GM06990 (cell line): ENCODE measurements around the gene SOHLH1.

Source experiments
- DNase-seq: peaks from one replicate; pipeline ENCODE4 v3.0.0-alpha.2; 2011; ENCODE audit not compliant: insufficient read length; ENCODE audit errors: extremely low read depth
- H3K27me3 ChIP-seq: replicated peaks from 2 replicates; pipeline ENCODE4 v1.6.0; 2011; ENCODE audit warnings: low read length; ENCODE audit not compliant: control insufficient read depth, insufficient read depth
- H3K36me3 ChIP-seq: 2 replicates; pipeline ENCODE4 v1.5.1; 2011; ENCODE audit warnings: low read length; ENCODE audit not compliant: control insufficient read depth, insufficient read depth
- H3K4me3 ChIP-seq: replicated peaks from 2 replicates; pipeline ENCODE4 v1.5.1; 2011; ENCODE audit warnings: low read depth, mild to moderate bottlenecking, control low read depth, low read length
- CTCF ChIP-seq: IDR thresholded peaks from 2 replicates; pipeline ENCODE4 v1.5.1; 2011; ENCODE audit warnings: low read length, control low read depth, mild to moderate bottlenecking, inconsistent platforms; ENCODE audit not compliant: insufficient read depth, poor library complexity, severe bottlenecking

The SOHLH1 gene

DNA sequence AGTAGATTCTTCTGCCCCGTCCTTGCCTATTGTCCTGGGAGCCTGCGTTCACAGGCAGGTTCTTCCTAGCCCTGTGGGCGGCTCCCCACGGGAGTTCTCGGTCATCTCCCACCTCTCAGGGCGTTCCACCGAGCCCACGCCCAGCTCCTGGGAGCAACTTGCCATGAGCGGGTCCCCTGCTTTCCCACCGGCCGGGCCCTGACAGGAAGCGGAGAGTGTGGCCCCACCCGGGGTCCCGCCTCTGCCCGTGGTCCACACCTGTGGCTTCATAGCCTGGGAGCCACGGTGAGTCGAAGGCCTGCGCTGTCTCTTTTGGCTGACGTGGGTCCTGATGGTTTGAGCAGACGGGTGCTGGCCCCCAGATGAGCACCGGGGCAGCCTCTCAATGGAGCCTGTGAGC lies 45.9 kb upstream of the SOHLH1 start:
- DNase-seq = no peak
- TF ChIP-seq CTCF = no peak
- Histone ChIP-seq H3K27me3 (no peaks in the 10 kb centered on the region; the same call in 1 of the 2 replicates), H3K4me3 (no peak overlapping the region), H3K36me3 (no peaks in the 10 kb centered on the region)

- no peaks in the 10 kb centered on the region for H3K36me3 ChIP-seq
- H3K4me3 ChIP-seq = no peak overlapping the region
- TF ChIP-seq CTCF = no peak
- DNase-seq = no peak
- H3K27me3 ChIP-seq = no peaks in the 10 kb centered on the region; the same call in 1 of the 2 replicates
Measured at GRCh38 chr9:135744333-135745070, 45.2 kb upstream of the SOHLH1 start.

- DNase-seq = no peak
- no peak overlapping the region for H3K4me3 ChIP-seq
- no peaks in the 10 kb centered on the region for H3K36me3 ChIP-seq
- TF ChIP-seq CTCF = no peak
- no peaks in the 10 kb centered on the region; the same call in 1 of the 2 replicates for H3K27me3 ChIP-seq
Measured at GRCh38 chr9:135743546-135744332, 44.5 kb upstream of the SOHLH1 start.

- no peaks in the 10 kb centered on the region; the same call in 1 of the 2 replicates for H3K27me3 ChIP-seq
- no peak for TF ChIP-seq CTCF
- H3K4me3 ChIP-seq = no peak overlapping the region
- no peaks in the 10 kb centered on the region for H3K36me3 ChIP-seq
- no peak for DNase-seq
Measured at GRCh38 chr9:135743021-135743420, 43.7 kb upstream of the SOHLH1 start.

GRCh38 chr9:135741276-135742219 lies 42.3 kb upstream of the SOHLH1 start:
- Histone ChIP-seq H3K4me3 (no peak overlapping the region), H3K27me3 (no peaks in the 10 kb centered on the region; the same call in 1 of the 2 replicates), H3K36me3 (no peaks in the 10 kb centered on the region)
- no peak for TF ChIP-seq CTCF
- no peak for DNase-seq
